Measurements from ENCODE around the gene HYAL1. TPM values are rescaled to one million over a fixed set of nuclear protein-coding genes. Genes with fewer than 3 reads are reported as not detected.

HYAL1 gene
- total and polyA plus RNA-seq, 8 donors: 3.1 to 11.7 (median 6.4) TPM

DNA sequence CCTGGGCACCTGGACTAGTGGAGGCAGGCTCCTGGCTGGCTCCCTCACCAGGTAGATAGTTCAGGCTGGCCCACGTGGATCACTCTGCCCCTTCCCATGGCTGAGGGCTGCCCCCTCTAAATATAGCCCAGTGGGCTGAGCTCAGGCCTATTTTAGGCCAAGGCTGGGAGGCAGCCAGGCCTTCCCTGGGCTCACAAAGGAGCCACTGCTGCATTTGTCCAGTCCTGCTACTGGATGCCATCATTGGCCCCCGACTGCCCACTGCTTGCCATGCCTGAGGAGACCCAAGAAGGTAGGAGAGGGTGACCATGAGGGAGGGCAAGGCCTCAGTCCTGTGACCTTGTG is 24.5 kb downstream of the HYAL1 start, which contains the start of gene LSMEM2:
Gene LSMEM2, plus strand, starts transcription at position 208 of the 345 bp plus-strand sequence. Its CDS starts 27 bp downstream, at position 235.
- ATAC-seq: no peak
- Histone ChIP-seq H3K36me3 (peaks cover 0 to 18% (median 5%) of the 10 kb centered on the region in 3 donors), H3K4me1 (no peaks in the 10 kb centered on the region), H3K27ac (no peak within 1 kb of the TSS), H3K9me3 (no peaks in the 10 kb centered on the region), H3K27me3 (no peaks in the 10 kb centered on the region), H3K4me3 (no peak within 1 kb of the TSS)
- peak in 1 of 6 donors; percentile 19 for DNase-seq
- WGBS, 2 donors: 37 to 71% methylated on average over 2 of the region's 2 CpGs
- intact Hi-C loops (cut with DNase I): no loop called here
- TF ChIP-seq, protein P1, sequence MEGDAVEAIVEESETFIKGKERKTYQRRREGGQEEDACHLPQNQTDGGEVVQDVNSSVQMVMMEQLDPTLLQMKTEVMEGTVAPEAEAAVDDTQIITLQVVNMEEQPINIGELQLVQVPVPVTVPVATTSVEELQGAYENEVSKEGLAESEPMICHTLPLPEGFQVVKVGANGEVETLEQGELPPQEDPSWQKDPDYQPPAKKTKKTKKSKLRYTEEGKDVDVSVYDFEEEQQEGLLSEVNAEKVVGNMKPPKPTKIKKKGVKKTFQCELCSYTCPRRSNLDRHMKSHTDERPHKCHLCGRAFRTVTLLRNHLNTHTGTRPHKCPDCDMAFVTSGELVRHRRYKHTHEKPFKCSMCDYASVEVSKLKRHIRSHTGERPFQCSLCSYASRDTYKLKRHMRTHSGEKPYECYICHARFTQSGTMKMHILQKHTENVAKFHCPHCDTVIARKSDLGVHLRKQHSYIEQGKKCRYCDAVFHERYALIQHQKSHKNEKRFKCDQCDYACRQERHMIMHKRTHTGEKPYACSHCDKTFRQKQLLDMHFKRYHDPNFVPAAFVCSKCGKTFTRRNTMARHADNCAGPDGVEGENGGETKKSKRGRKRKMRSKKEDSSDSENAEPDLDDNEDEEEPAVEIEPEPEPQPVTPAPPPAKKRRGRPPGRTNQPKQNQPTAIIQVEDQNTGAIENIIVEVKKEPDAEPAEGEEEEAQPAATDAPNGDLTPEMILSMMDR (IDR thresholded peaks at IDR 0.05): no peak
- FAIRE-seq: no peak

DNA sequence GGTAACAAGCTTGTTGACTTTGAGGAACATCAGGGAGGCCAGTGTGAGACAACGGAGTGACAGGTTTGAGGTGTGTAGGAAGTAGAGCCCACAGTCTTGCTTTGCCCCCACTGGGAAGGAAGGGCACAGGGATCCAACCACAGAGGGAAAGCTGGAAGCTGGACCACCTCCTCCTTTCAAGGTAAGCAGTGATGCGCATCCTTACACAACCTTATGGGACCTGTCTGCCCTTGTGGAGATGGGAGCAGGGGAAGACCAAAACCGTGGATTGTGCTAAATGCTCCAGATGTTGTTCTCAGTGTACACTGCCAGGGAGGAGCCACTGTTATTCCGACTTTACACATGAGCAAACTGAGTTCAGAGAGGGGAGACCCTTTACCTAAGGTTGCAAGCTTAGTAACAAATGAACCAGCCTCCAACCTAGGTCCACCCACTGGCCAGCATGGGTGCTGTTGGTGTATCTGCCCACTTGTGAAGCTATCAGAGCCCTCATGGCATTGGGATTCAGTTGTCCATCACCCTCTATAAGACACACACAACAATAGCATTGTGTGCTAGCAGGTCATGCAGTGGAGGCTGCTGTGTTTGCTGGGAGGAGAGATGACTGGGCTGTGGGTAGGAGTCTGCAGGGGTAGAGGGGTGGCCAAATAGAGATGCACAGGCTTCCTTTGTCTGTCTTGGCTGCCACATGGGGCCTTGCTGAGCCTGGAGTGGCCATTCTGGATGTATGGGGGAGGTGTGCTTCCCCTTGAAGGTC is 25.1 kb downstream of the HYAL1 start:
- no peaks in the 10 kb centered on the region for H3K9me3 ChIP-seq
- WGBS, 2 donors: 76 to 77% methylated on average over 4 of the region's 4 CpGs
- H3K27ac ChIP-seq: no peak overlapping the region

DNA sequence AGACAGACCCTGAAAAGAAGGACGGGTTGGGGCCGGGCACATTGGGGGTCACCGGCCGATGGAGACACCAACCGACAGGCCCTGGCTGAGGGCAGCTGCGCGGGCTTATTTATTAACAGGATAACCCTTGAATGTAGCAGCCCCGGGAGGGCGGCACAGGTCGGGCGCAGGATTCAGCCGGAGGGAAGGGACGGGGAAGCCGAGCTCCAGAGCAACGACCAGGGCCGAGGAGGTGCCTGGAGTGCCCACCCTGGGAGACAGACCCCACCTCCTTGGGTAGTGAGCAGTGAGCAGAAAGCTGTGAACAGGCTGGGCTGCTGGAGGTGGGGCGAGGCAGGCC is 26.6 kb downstream of the HYAL1 start:
- intact Hi-C loops (cut with DNase I): no loop called here
- H3K4me3 ChIP-seq: no peak overlapping the region

More for the DNA sequence above, 25.1 kb downstream of the HYAL1 start:
- ATAC-seq: no peak
- no peak overlapping the region for H3K4me3 ChIP-seq
- no peaks in the 10 kb centered on the region for H3K27me3 ChIP-seq
- peak in 1 of 6 donors; percentile 7 for DNase-seq
- TF ChIP-seq, protein P1 (IDR thresholded peaks at IDR 0.05): no peak
- intact Hi-C loops (cut with DNase I): no loop called here
- peaks cover 0 to 18% (median 5%) of the 10 kb centered on the region in 3 donors for H3K36me3 ChIP-seq
- no peak for FAIRE-seq
- H3K4me1 ChIP-seq: peaks cover 0 to 4% (median 0%) of the 10 kb centered on the region in 3 donors

DNA sequence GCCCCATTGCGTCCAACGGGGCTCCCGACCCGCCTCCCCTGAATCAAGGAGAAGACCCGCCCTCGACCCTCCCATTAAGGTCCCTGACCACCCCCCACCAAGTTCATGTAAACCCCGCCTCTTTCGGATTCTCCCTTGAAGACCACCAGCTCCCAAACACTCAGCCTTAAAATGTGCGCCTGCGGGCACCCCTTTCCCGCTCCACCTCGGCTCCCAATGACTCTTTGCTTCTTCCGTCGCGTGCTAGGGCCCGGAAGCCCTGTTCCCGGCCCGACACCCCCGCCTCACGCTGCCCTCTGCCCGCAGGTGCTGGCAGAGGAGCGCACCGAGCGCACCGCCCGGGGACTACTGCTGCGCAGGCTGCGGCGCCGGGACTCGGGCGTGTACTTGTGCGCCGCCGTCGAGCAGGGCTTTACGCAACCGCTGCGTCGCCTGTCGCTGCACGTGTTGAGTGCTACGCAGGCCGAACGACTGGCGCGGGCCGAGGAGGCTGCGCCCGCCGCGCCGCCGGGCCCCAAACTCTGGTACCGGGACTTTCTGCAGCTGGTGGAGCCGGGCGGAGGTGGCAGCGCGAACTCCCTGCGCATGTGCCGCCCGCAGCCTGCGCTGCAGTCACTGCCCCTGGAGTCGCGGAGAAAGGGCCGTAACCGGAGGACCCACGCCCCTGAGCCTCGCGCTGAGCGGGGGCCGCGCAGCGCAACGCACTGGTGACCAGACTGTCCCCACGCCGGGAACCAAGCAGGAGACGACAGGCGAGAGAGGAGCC is 27.2 kb downstream of the HYAL1 start:
- intact Hi-C loops (cut with DNase I): no loop called here
- TF ChIP-seq, protein P1 (IDR thresholded peaks at IDR 0.05): no peak
- no peaks in the 10 kb centered on the region for H3K9me3 ChIP-seq
- H3K27ac ChIP-seq: no peak overlapping the region
- 82 to 85% methylated on average over 79 of the region's 79 CpGs for WGBS, 2 donors
- peaks cover 0 to 18% (median 5%) of the 10 kb centered on the region in 3 donors for H3K36me3 ChIP-seq
- no peaks in the 10 kb centered on the region for H3K27me3 ChIP-seq
- no peak overlapping the region for H3K4me3 ChIP-seq
- DNase-seq: peak in 1 of 6 donors; percentile 39
- FAIRE-seq: no peak
- ATAC-seq: no peak
- peaks cover 4 to 11% (median 10%) of the 10 kb centered on the region in 3 donors for H3K4me1 ChIP-seq

More for the DNA sequence above, 26.6 kb downstream of the HYAL1 start:
- Histone ChIP-seq H3K27me3 (no peaks in the 10 kb centered on the region), H3K9me3 (no peaks in the 10 kb centered on the region), H3K27ac (no peak overlapping the region), H3K36me3 (peaks cover 0 to 18% (median 5%) of the 10 kb centered on the region in 3 donors), H3K4me1 (peaks cover 0 to 9% (median 7%) of the 10 kb centered on the region in 3 donors)
- DNase-seq (peak in 2 of 6 donors; percentile 16 to 72), FAIRE-seq (no peak), ATAC-seq (no peak)
- TF ChIP-seq, protein P1 (IDR thresholded peaks at IDR 0.05): no peak
- WGBS, 2 donors: 88 to 90% methylated on average over 17 of the region's 17 CpGs

Measured in pancreas (tissue), 10 donors.